Psoas muscle (tissue), 8 donors: ENCODE results near the gene ANXA6. TPM values are rescaled to one million over a fixed set of nuclear protein-coding genes. Genes with fewer than 3 reads are reported as not detected.

Experiments used
- ATAC-seq, 4 donors: fragments of 200-7000 bp; cut with Tn5 transposase; one replicate each; pipeline ENCODE4 v1.9.1; 2020; ENCODE audit warnings: moderate library complexity in 3 of 4, mild to moderate bottlenecking in 2 of 4
- DNase-seq, 2 donors: peaks; one replicate each; pipeline ENCODE4 v3.0.0-alpha.2; 2020
- H3K27ac ChIP-seq: fragments of 200-600 bp; one replicate; pipeline ENCODE4 v1.8.0; 2022
- H3K27me3 ChIP-seq, 3 donors: fragments of 200-600 bp in 1 of 3; one replicate each; pipeline versions ENCODE4 v1.6.1 to v1.8.0; 2013 to 2022; ENCODE audit warnings: low read length in 2 of 3, mild to moderate bottlenecking in 2 of 3, moderate library complexity in 1 of 3; ENCODE audit not compliant: insufficient read depth in 3 of 3
- H3K36me3 ChIP-seq, 2 donors: fragments of 200-600 bp in 1 of 2; one replicate each; pipeline versions ENCODE4 v1.6.1 to v1.8.0; 2013 to 2022; ENCODE audit warnings: low read depth in 1 of 2, mild to moderate bottlenecking in 1 of 2, moderate library complexity in 1 of 2; ENCODE audit not compliant: insufficient read depth in 1 of 2
- H3K4me1 ChIP-seq: fragments of 200-600 bp; one replicate; pipeline ENCODE4 v1.8.0; 2022
- H3K4me3 ChIP-seq: fragments of 200-600 bp; one replicate; pipeline ENCODE4 v1.8.0; 2022; ENCODE audit warnings: mild to moderate bottlenecking
- H3K9me3 ChIP-seq: fragments of 200-600 bp; one replicate; pipeline ENCODE4 v1.8.0; 2022
- WGBS, 3 donors: extraction: QIAGEN DNeasy Blood & Tissue Kit; methylation state at CpG; one replicate each; pipeline versions ENCODE4 v1.1.6 to v1.1.7; 2013; 5-methylcytosine and 5-hydroxymethylcytosine counted together
- intact Hi-C, 2 donors: fragments of 100-400 bp; cut with DNase I; formaldehyde crosslinking; loops; one replicate each; pipeline versions ENCODE4 v1.11.0 to v1.14.2; 2022
- polyA plus RNA-seq, 3 donors: library from polyadenylated mRNA; stranded (reverse); fragments of 200-250 nt; gene quantifications; one replicate each; pipeline ENCODE4 v1.2.3, GENCODE V29; 2013
- total RNA-seq, 4 donors: library from RNA; stranded (reverse); fragmentation: NEBNext Ultra II Directional in 2 of 4; extraction: Animal tissue kit (Norgen Biotek cat#: 25700) in 2 of 4; gene quantifications; one replicate each; pipeline versions ENCODE4 v1.2.1 to v1.2.4, GENCODE V29; 2021 to 2023
- TF ChIP-seq, protein P1 (sequence below): fragments of 200-600 bp; IDR thresholded peaks from one replicate; pipeline ENCODE4 v1.8.0; 2022; ENCODE audit warnings: antibody characterized with exemption
- donor health status: healthy with polysubstance abuse.
- donor health status: DM: no; HTN: no; CAD: no; lungs with moderate emphysema.
- donor health status: Bipolar disorder and iron deficiency.
- donor health status: healthy.
- donor health status: DM: yes; HTN: yes; CAD: no.
- donor health status: DM: no; HTN: no; CAD: no.
- donor health status: DM: no; HTN: no; CAD: no.
- donor health status: DM: yes; HTN: yes; CAD: no.

Gene ANXA6
- total and polyA plus RNA-seq, 7 donors: 81.4 to 234 (median 133) TPM

DNA sequence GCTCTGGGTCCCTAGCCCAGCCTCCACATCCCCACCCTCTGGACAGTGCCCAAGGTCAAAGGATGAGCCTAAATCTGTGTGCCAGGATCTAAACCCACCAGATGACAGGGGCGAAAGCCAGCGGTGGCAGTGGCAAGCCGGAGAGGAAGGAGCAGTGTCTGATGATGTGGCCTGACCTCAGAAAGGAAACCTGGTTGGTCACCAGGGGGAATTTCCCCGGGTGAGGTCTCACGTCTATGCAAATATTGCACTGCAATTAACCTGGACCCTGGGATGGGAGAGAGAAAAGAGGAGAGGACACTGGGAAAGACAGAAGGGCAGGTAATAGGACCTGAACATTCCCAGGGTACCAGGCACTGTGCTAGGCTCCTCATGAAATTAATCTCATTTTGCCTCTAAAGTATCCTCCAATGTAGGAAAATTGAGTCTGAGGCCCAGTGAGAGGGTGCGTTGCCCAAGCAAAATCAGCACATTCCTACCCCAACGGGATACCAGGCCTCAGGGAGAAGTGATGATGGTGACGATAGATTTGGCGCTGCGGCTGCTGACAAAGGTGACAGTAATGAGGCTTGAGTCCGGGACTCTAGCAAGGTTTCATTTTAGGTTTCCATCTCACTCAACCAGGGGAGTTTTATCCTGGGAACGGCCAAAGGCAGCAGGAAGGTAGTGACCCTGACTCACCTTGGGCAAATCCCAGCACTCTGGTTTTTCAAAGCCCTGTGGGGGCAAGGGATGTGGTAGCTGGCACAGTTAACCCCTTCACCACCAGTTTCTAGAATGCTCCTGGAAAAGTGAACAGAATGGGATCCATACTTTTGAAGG lies 63.3 kb downstream of the ANXA6 start:
- peak in 3 of 4 donors; percentile 5 to 29 (median 16) for ATAC-seq
- peak overlapping the region; percentile 76 for H3K27ac ChIP-seq
- 36 to 56% (median 39%) methylated on average over 12 of the region's 12 CpGs for WGBS, 3 donors
- DNase-seq: no peak
- no peak overlapping the region for H3K4me3 ChIP-seq
- no peaks in the 10 kb centered on the region for H3K36me3 ChIP-seq
- H3K4me1 ChIP-seq: peaks cover 39% of the 10 kb centered on the region
- H3K9me3 ChIP-seq: no peaks in the 10 kb centered on the region
- intact Hi-C loops: no loop called here
- H3K27me3 ChIP-seq: no peaks in the 10 kb centered on the region
- TF ChIP-seq, protein P1, sequence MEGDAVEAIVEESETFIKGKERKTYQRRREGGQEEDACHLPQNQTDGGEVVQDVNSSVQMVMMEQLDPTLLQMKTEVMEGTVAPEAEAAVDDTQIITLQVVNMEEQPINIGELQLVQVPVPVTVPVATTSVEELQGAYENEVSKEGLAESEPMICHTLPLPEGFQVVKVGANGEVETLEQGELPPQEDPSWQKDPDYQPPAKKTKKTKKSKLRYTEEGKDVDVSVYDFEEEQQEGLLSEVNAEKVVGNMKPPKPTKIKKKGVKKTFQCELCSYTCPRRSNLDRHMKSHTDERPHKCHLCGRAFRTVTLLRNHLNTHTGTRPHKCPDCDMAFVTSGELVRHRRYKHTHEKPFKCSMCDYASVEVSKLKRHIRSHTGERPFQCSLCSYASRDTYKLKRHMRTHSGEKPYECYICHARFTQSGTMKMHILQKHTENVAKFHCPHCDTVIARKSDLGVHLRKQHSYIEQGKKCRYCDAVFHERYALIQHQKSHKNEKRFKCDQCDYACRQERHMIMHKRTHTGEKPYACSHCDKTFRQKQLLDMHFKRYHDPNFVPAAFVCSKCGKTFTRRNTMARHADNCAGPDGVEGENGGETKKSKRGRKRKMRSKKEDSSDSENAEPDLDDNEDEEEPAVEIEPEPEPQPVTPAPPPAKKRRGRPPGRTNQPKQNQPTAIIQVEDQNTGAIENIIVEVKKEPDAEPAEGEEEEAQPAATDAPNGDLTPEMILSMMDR: no peak

DNA sequence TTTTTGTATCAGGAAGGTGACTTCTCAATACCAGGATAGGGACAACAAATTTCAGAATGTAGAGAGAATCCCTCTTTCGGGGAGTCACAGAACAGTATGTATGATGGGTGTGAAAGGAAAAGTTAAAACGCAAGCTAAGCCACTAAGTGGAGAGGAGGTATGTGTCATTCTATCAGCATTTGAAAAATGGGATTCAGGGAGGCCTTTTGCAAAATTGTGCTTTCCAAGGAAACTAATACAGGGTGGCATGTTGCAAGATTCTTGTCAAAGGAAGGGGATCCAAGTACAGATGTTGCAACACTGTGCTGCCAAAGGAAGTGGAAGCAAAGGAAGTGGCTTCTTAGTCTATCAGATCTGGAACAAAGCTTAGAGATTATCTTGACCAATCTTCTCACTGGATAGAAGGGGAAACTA lies 64.1 kb downstream of the ANXA6 start:
- Histone ChIP-seq H3K4me3 (no peak overlapping the region), H3K27me3 (no peaks in the 10 kb centered on the region), H3K4me1 (peaks cover 36% of the 10 kb centered on the region), H3K36me3 (no peaks in the 10 kb centered on the region), H3K27ac (peak overlapping the region; percentile 76), H3K9me3 (no peaks in the 10 kb centered on the region)
- 36 to 42% (median 37%) methylated on average over 2 of the region's 2 CpGs for WGBS, 3 donors
- DNase-seq: no peak
- TF ChIP-seq, protein P1: no peak
- ATAC-seq: peak; percentile 40 to 69 (median 62)
- intact Hi-C loops: no loop called here

DNA sequence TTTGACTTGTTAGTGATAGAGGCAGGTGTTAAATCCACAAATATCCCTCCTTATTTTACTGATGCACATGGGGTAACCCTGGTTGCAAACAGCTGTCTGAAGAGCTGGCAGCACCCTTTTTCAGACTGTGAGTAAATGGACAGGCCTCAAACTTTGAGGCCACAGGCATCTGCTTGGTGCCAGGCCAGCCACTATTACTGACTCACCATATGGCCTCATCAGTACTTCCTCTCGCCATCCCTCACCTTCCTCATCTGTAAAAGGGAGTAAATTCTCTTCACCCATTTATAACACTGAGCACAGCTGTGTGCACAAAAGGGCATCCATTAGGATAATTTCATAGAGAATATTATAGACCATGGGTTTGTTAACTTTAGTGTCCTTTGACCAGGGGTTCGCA lies 64.8 kb downstream of the ANXA6 start:
- DNase-seq (peak; percentile 71 to 83), ATAC-seq (peak; percentile 88 to 93 (median 90))
- Histone ChIP-seq H3K36me3 (no peaks in the 10 kb centered on the region), H3K4me3 (no peak overlapping the region), H3K27me3 (no peaks in the 10 kb centered on the region), H3K9me3 (no peaks in the 10 kb centered on the region), H3K27ac (peak overlapping the region; percentile 76), H3K4me1 (peaks cover 36% of the 10 kb centered on the region)
- WGBS, 3 donors: 66 to 75% (median 66%) methylated on average over 2 of the region's 2 CpGs
- TF ChIP-seq, protein P1: no peak
- intact Hi-C loops: no loop called here

DNA sequence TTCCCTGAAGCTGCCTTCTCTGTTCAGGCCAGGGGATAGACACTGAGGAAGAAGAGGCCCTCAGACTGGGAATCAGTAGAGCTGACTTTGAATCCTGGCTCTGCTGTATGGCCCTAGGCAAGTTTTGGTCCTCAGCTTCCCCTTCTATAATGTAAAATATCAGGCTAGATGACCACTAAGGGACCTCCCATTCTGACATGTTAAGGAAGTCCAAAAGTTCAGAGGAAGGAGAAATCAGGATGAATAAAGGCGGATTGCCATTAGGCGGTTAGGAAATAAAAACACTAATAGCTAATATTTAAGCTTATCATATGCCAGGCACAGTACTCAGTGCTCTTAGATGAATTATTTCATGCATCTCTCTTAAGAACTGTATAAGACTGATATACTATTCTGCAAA lies 67.9 kb downstream of the ANXA6 start:
- Histone ChIP-seq H3K4me1 (peaks cover 37% of the 10 kb centered on the region), H3K27me3 (no peaks in the 10 kb centered on the region), H3K27ac (no peak overlapping the region), H3K4me3 (no peak overlapping the region), H3K9me3 (no peaks in the 10 kb centered on the region), H3K36me3 (no peaks in the 10 kb centered on the region)
- intact Hi-C loops: no loop called here
- DNase-seq: no peak
- WGBS, 3 donors: 57 to 81% (median 61%) methylated on average over 2 of the region's 2 CpGs
- TF ChIP-seq, protein P1: no peak
- no peak for ATAC-seq
